Spleen (tissue), 11 donors: Measurements from ENCODE around the gene KRT12. TPM values are rescaled to one million over a fixed set of nuclear protein-coding genes. Genes with fewer than 3 reads are reported as not detected.
"Not testable (repeated sequence)": the region's sequence is repeated elsewhere in the genome, so short reads cannot be mapped to it uniquely, and the experiment has no call there.

Experiments used
- DNase-seq: peaks from one replicate; pipeline ENCODE4 v3.0.0-alpha.2; 2020
- H3K27ac ChIP-seq, 8 donors: fragments of 200-600 bp; sonication (generic) in 7 of 8; 1 replicate in 4 of 8; 2 replicates in 4 of 8; pipeline versions ENCODE4 v1.5.0 to v1.8.0; 2016 to 2021; ENCODE audit warnings: inconsistent platforms in 4 of 8, mild to moderate bottlenecking in 4 of 8, moderate library complexity in 1 of 8
- H3K27me3 ChIP-seq, 7 donors: fragments of 200-600 bp; sonication (generic) in 6 of 7; replicated peaks in 1 of 7; 1 replicate in 4 of 7; 2 replicates in 3 of 7; pipeline versions ENCODE4 v1.5.0 to v1.8.0; 2016 to 2021; ENCODE audit warnings: inconsistent platforms in 3 of 7, mild to moderate bottlenecking in 1 of 7
- H3K36me3 ChIP-seq, 6 donors: fragments of 200-600 bp; sonication (generic) in 5 of 6; 1 replicate in 4 of 6; 2 replicates in 2 of 6; pipeline versions ENCODE4 v1.5.0 to v1.8.0; 2016 to 2021; ENCODE audit warnings: inconsistent platforms in 2 of 6
- H3K4me1 ChIP-seq, 6 donors: fragments of 200-600 bp; sonication (generic) in 5 of 6; 1 replicate in 3 of 6; 2 replicates in 3 of 6; pipeline versions ENCODE4 v1.5.0 to v1.8.0; 2016 to 2021; ENCODE audit warnings: inconsistent platforms in 3 of 6
- H3K4me3 ChIP-seq, 8 donors: fragments of 200-600 bp; sonication (generic) in 7 of 8; 1 replicate in 4 of 8; 2 replicates in 4 of 8; pipeline versions ENCODE4 v1.5.0 to v1.8.0; 2016 to 2021; ENCODE audit warnings: inconsistent platforms in 4 of 8, mild to moderate bottlenecking in 4 of 8, moderate library complexity in 2 of 8
- H3K9me3 ChIP-seq, 8 donors: fragments of 200-600 bp; sonication (generic) in 7 of 8; 1 replicate in 4 of 8; 2 replicates in 4 of 8; pipeline versions ENCODE4 v1.5.0 to v1.8.0; 2016 to 2021; ENCODE audit warnings: inconsistent platforms in 4 of 8
- POLR2A ChIP-seq, 3 donors: fragments of 450-650 bp; IDR thresholded peaks; one replicate each; pipeline ENCODE4 v1.5.1; 2017; ENCODE audit warnings: antibody characterized with exemption in 3 of 3, mild to moderate bottlenecking in 1 of 3
- POLR2AphosphoS5 ChIP-seq, 3 donors: sonication (generic); formaldehyde crosslinking; IDR thresholded peaks; one replicate each; pipeline ENCODE4 v1.5.1; 2017; ENCODE audit warnings: antibody characterized with exemption in 3 of 3
- WGBS, 5 donors: extraction: QIAGEN DNeasy Blood & Tissue Kit in 3 of 5; methylation state at CpG; one replicate each; pipeline versions ENCODE4 v1.1.5 to v1.1.7; 2013 to 2018; 5-methylcytosine and 5-hydroxymethylcytosine counted together
- intact Hi-C: fragments of 100-400 bp; cut with DNase I; formaldehyde crosslinking; loops from one replicate; pipeline ENCODE4 v1.15.0; 2023; ENCODE audit warnings: low total_unique reads
- polyA plus RNA-seq, 3 donors: library from polyadenylated mRNA; stranded (reverse); fragments of 200-250 nt; gene quantifications; one replicate each; pipeline ENCODE4 v1.2.1, GENCODE V29; 2013
- total RNA-seq, 7 donors: library from RNA; depleted of rRNA in 3 of 7; stranded (reverse); fragments of >200 nt in 3 of 7; fragmentation: NEBNext Ultra II Directional in 4 of 7; extraction: Animal tissue kit (Norgen Biotek cat#: 25700) in 4 of 7; gene quantifications; one replicate each; pipeline versions ENCODE4 v1.1.0 to v1.2.1, GENCODE V29; 2016 to 2021
- TF ChIP-seq, protein P1 (sequence below), 11 experiments: fragments of 200-600 bp in 7 of 11; fragments of 450-650 bp in 4 of 11; sonication (generic) in 4 of 11; IDR thresholded peaks in 8 of 11; conservative IDR thresholded peaks in 3 of 11; 1 replicate in 7 of 11; 2 replicates in 4 of 11; pipeline versions ENCODE4 v1.4.0 to v1.8.0; 2016 to 2021; ENCODE audit warnings: antibody characterized with exemption in 11 of 11, inconsistent platforms in 4 of 11, mild to moderate bottlenecking in 1 of 11
- donor health status: healthy with polysubstance abuse.
- donor health status: DM: no; HTN: no; CAD: no; lungs with moderate emphysema.
- donor health status: DM: no; HTN: no; CAD: no.
- donor health status: Bipolar disorder and iron deficiency.
- donor health status: healthy.
- donor health status: DM: no; HTN: no; CAD: no.
- donor health status: DM: yes; HTN: yes; CAD: no.

KRT12 gene
- total and polyA plus RNA-seq, 10 donors: not detected

DNA sequence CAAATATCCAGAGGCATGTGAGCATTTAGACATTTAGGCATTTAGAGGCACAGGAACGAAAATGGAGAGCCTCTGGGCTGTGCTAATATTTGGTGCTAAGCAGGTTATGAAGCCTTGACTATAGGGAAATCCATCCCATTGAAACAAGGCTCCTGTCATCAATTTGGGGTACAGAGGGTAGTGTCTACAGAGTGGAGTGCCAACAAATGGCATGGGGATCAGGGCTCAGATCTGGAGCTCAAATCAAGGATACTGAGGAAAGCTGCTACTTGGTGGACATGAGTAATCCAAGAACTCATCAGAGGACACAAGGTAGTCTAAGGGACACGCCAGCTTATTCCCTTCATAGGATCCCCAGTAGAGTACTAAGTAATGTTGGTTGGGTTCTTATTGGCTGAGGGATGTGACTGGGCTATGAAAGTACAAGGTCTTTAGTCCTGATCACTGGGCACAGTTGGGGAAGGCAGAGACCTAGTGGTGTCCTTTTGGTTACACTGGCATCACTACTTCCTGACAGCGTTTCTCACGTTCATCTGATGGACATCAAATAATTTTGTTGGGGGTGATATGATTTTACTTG is 49.8 kb downstream of the KRT12 start:
- peaks cover 0 to 23% (median 12%) of the 10 kb centered on the region in 6 donors for H3K36me3 ChIP-seq
- H3K9me3 ChIP-seq: peaks cover 0 to 13% (median 0%) of the 10 kb centered on the region in 8 donors
- H3K27me3 ChIP-seq: peaks cover 0 to 17% (median 3%) of the 10 kb centered on the region in 7 donors
- H3K4me1 ChIP-seq: peaks cover 6 to 32% (median 18%) of the 10 kb centered on the region in 6 donors
- H3K27ac ChIP-seq: no peak overlapping the region
- no peak for DNase-seq
- H3K4me3 ChIP-seq: no peak overlapping the region
- TF ChIP-seq POLR2A (IDR thresholded peaks at IDR 0.05): no peak
- no peak for TF ChIP-seq POLR2AphosphoS5 (IDR thresholded peaks at IDR 0.05)
- TF ChIP-seq, protein P1, sequence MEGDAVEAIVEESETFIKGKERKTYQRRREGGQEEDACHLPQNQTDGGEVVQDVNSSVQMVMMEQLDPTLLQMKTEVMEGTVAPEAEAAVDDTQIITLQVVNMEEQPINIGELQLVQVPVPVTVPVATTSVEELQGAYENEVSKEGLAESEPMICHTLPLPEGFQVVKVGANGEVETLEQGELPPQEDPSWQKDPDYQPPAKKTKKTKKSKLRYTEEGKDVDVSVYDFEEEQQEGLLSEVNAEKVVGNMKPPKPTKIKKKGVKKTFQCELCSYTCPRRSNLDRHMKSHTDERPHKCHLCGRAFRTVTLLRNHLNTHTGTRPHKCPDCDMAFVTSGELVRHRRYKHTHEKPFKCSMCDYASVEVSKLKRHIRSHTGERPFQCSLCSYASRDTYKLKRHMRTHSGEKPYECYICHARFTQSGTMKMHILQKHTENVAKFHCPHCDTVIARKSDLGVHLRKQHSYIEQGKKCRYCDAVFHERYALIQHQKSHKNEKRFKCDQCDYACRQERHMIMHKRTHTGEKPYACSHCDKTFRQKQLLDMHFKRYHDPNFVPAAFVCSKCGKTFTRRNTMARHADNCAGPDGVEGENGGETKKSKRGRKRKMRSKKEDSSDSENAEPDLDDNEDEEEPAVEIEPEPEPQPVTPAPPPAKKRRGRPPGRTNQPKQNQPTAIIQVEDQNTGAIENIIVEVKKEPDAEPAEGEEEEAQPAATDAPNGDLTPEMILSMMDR (IDR thresholded peaks at IDR 0.05 in 8 of 11, conservative IDR thresholded peaks at IDR 0.05 in 3 of 11): no peak
- intact Hi-C loops: no loop called here
- 93 to 100% (median 97%) methylated on average over 4 of the region's 4 CpGs for WGBS, 5 donors

DNA sequence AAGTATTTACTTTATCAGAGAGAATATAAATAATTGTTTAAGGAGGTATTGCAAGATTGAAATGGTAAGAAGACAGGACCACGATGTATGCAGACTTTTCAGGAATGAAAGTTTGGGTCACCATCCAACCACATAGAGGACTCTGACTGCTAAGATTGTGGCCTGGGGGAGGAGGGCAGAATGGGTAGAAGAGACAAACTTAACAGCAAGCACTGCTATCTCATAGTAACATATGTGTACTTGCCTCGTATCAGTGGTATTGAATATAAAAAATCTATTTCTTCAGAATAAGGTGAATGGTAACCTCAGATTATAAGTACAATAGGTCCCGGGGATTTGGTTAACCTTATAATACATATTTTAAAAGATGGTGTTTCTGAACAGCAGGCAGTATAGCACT is 50.5 kb downstream of the KRT12 start:
- intact Hi-C loops: no loop called here
- WGBS, 5 donors: 94 to 97% (median 95%) methylated on average over 3 of the region's 3 CpGs

DNA sequence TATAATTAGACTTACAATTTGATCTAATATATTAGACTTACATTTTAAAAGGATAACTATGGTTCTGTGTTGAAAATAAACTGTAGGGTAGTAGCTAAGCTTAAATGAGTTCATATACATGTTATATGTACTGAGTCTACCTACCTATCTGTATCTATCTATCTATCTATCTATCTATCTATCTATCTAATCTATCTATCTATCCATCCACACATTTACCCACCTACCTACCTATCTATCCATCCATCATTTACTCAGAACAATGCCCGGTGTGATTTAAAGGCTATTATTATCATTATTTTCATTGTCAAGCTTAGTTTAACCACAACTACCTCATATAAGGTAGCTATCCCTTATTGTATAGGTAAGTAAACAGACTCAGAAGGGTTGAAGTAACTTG is 51.6 kb downstream of the KRT12 start:
- intact Hi-C loops: no loop called here
- Histone ChIP-seq H3K9me3 (peaks cover 0 to 13% (median 0%) of the 10 kb centered on the region in 8 donors), H3K4me1 (peaks cover 6 to 25% (median 18%) of the 10 kb centered on the region in 6 donors), H3K27me3 (peaks cover 0 to 34% (median 6%) of the 10 kb centered on the region in 7 donors), H3K36me3 (peaks cover 0 to 18% (median 12%) of the 10 kb centered on the region in 6 donors), H3K27ac (no peak overlapping the region), H3K4me3 (no peak overlapping the region)
- WGBS, 5 donors: 88 to 98% (median 94%) methylated on average over 1 of the region's 1 CpG
- no peak for TF ChIP-seq POLR2AphosphoS5 (IDR thresholded peaks at IDR 0.05)
- TF ChIP-seq, protein P1 (IDR thresholded peaks at IDR 0.05 in 8 of 11, conservative IDR thresholded peaks at IDR 0.05 in 3 of 11): no peak
- TF ChIP-seq POLR2A (IDR thresholded peaks at IDR 0.05): no peak
- DNase-seq: no peak

More for the DNA sequence above, 50.5 kb downstream of the KRT12 start:
- H3K4me1 ChIP-seq: peaks cover 6 to 32% (median 18%) of the 10 kb centered on the region in 6 donors
- H3K27me3 ChIP-seq: peaks cover 0 to 22% (median 6%) of the 10 kb centered on the region in 7 donors
- no peak for DNase-seq
- no peak overlapping the region for H3K4me3 ChIP-seq
- peaks cover 0 to 13% (median 0%) of the 10 kb centered on the region in 8 donors for H3K9me3 ChIP-seq
- no peak overlapping the region for H3K27ac ChIP-seq
- TF ChIP-seq POLR2AphosphoS5 (IDR thresholded peaks at IDR 0.05): no peak
- TF ChIP-seq POLR2A (IDR thresholded peaks at IDR 0.05): no peak
- TF ChIP-seq, protein P1 (IDR thresholded peaks at IDR 0.05 in 8 of 11, conservative IDR thresholded peaks at IDR 0.05 in 3 of 11): no peak
- peaks cover 0 to 18% (median 12%) of the 10 kb centered on the region in 6 donors for H3K36me3 ChIP-seq

DNA sequence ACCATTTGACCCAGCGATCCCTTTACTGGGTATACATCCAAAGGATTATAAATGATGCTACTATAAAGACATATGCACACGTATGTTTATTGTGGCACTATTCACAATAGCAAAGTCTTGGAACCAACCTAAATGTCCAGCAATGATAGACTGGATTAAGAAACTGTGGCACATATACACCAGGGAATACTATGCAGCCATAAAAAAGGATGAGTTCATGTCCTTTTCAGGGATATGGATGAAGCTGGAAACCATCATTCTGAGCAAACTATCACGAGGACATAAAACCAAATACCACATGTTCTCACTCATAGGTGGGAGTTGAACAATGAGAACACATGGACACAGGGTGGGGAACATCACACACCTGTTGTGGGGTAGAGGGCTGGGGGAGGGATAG is 52.4 kb downstream of the KRT12 start:
- not testable (repeated sequence) for H3K9me3 ChIP-seq
- WGBS, 5 donors: 69 to 89% (median 83%) methylated on average over 3 of the region's 3 CpGs

More for the DNA sequence above, 52.4 kb downstream of the KRT12 start:
- H3K4me3 ChIP-seq, intact Hi-C loops, DNase-seq, H3K27ac ChIP-seq: not testable (repeated sequence)
- Histone ChIP-seq H3K27me3 (peaks cover 0 to 41% (median 6%) of the 10 kb centered on the region in 7 donors), H3K36me3 (peaks cover 0 to 18% (median 12%) of the 10 kb centered on the region in 6 donors), H3K4me1 (peaks cover 6 to 17% (median 13%) of the 10 kb centered on the region in 6 donors)
